ENCODE results near the gene PNPLA8.

The PNPLA8 gene

GRCh38 chr7:108480311-108480710 lies 45.6 kb downstream of the PNPLA8 start:
- H3K4me3 ChIP-seq (IDR thresholded peaks at IDR 0.05; ENCODE audit: insufficient read depth, low read depth, low read length), result no peak overlapping the region
- no peak overlapping the region for H2AFZ ChIP-seq (ENCODE audit: low read depth)
- H3K79me2 ChIP-seq (ENCODE audit: insufficient read depth, low read depth), result no peaks in the 10 kb centered on the region
- no peak overlapping the region for H3K27ac ChIP-seq
- H3K4me2 ChIP-seq, result no peak overlapping the region
- H3K4me1 ChIP-seq (ENCODE audit: low read depth, poor library complexity, severe bottlenecking), result peaks cover 5% of the 10 kb centered on the region
- H4K20me1 ChIP-seq (ENCODE audit: insufficient read depth), result no peaks in the 10 kb centered on the region
- H3K36me3 ChIP-seq (ENCODE audit: insufficient read depth), result no peaks in the 10 kb centered on the region
- no peaks in the 10 kb centered on the region for H3K27me3 ChIP-seq (ENCODE audit: insufficient read depth, low read depth)
- no peak overlapping the region for H3K9ac ChIP-seq
- no peak for TF ChIP-seq CTCF (conservative IDR thresholded peaks at IDR 0.05; ENCODE audit: low read depth, low read length)

- TF ChIP-seq CTCF (conservative IDR thresholded peaks at IDR 0.05; ENCODE audit: low read depth, low read length), result no peak
- Histone ChIP-seq H2AFZ (ENCODE audit: low read depth) (no peak overlapping the region), H3K27ac (no peak overlapping the region), H3K79me2 (ENCODE audit: insufficient read depth, low read depth) (no peaks in the 10 kb centered on the region), H3K9ac (no peak overlapping the region), H3K4me3 (IDR thresholded peaks at IDR 0.05; ENCODE audit: insufficient read depth, low read depth, low read length) (no peak overlapping the region), H3K36me3 (ENCODE audit: insufficient read depth) (no peaks in the 10 kb centered on the region), H3K27me3 (ENCODE audit: insufficient read depth, low read depth) (no peaks in the 10 kb centered on the region), H3K4me1 (ENCODE audit: low read depth, poor library complexity, severe bottlenecking) (peaks cover 5% of the 10 kb centered on the region), H3K4me2 (no peak overlapping the region), H4K20me1 (ENCODE audit: insufficient read depth) (no peaks in the 10 kb centered on the region)
Measured at GRCh38 chr7:108479751-108480150, 46.2 kb downstream of the PNPLA8 start.

- H3K4me1 ChIP-seq (ENCODE audit: low read depth, poor library complexity, severe bottlenecking), result peaks cover 5% of the 10 kb centered on the region
- no peaks in the 10 kb centered on the region for H3K27me3 ChIP-seq (ENCODE audit: insufficient read depth, low read depth)
- no peaks in the 10 kb centered on the region for H3K79me2 ChIP-seq (ENCODE audit: insufficient read depth, low read depth)
- no peak overlapping the region for H3K27ac ChIP-seq
- no peaks in the 10 kb centered on the region for H4K20me1 ChIP-seq (ENCODE audit: insufficient read depth)
- no peak for TF ChIP-seq CTCF (conservative IDR thresholded peaks at IDR 0.05; ENCODE audit: low read depth, low read length)
- no peak overlapping the region for H2AFZ ChIP-seq (ENCODE audit: low read depth)
- H3K36me3 ChIP-seq (ENCODE audit: insufficient read depth), result no peaks in the 10 kb centered on the region
- no peak overlapping the region for H3K9ac ChIP-seq
- H3K4me3 ChIP-seq (IDR thresholded peaks at IDR 0.05; ENCODE audit: insufficient read depth, low read depth, low read length), result no peak overlapping the region
- H3K4me2 ChIP-seq, result no peak overlapping the region
Measured at GRCh38 chr7:108479118-108479517, 46.8 kb downstream of the PNPLA8 start.

GRCh38 chr7:108468246-108468645 lies 57.7 kb downstream of the PNPLA8 start:
- no peaks in the 10 kb centered on the region for H4K20me1 ChIP-seq (ENCODE audit: insufficient read depth)
- no peaks in the 10 kb centered on the region for H3K79me2 ChIP-seq (ENCODE audit: insufficient read depth, low read depth)
- H3K4me2 ChIP-seq, result no peak overlapping the region
- H3K36me3 ChIP-seq (ENCODE audit: insufficient read depth), result no peaks in the 10 kb centered on the region
- TF ChIP-seq CTCF (conservative IDR thresholded peaks at IDR 0.05; ENCODE audit: low read depth, low read length), result no peak
- H3K27ac ChIP-seq, result no peak overlapping the region
- peaks cover 5% of the 10 kb centered on the region for H3K4me1 ChIP-seq (ENCODE audit: low read depth, poor library complexity, severe bottlenecking)
- H3K4me3 ChIP-seq (IDR thresholded peaks at IDR 0.05; ENCODE audit: insufficient read depth, low read depth, low read length), result no peak overlapping the region
- H3K9ac ChIP-seq, result no peak overlapping the region
- H3K27me3 ChIP-seq (ENCODE audit: insufficient read depth, low read depth), result no peaks in the 10 kb centered on the region
- no peak overlapping the region for H2AFZ ChIP-seq (ENCODE audit: low read depth)

Data from KMS-11 (cell line).